Epithelial cell of esophagus (primary cell): ENCODE measurements around the gene CTPS2.
"Not testable (repeated sequence)": the region's sequence is repeated elsewhere in the genome, so short reads cannot be mapped to it uniquely, and the experiment has no call there.

Experiments
- DNase-seq: peaks from one replicate; pipeline ENCODE4 v3.0.0; 2010; ENCODE audit warnings: low read depth
- H3K4me3 ChIP-seq: 2 replicates; pipeline ENCODE4 v1.5.1; 2011; ENCODE audit warnings: mild to moderate bottlenecking, low read length, control low read depth
- TF ChIP-seq, protein P1 (sequence below): IDR thresholded peaks from 2 replicates; pipeline ENCODE4 v1.5.1; 2011; ENCODE audit warnings: low read depth, mild to moderate bottlenecking, low read length, control low read depth, inconsistent platforms; ENCODE audit not compliant: insufficient read depth; ENCODE audit errors: missing control alignments

Gene CTPS2

GRCh38 chrX:16585486-16586376 is 126.7 kb downstream of the CTPS2 start:
- TF ChIP-seq, protein P1, sequence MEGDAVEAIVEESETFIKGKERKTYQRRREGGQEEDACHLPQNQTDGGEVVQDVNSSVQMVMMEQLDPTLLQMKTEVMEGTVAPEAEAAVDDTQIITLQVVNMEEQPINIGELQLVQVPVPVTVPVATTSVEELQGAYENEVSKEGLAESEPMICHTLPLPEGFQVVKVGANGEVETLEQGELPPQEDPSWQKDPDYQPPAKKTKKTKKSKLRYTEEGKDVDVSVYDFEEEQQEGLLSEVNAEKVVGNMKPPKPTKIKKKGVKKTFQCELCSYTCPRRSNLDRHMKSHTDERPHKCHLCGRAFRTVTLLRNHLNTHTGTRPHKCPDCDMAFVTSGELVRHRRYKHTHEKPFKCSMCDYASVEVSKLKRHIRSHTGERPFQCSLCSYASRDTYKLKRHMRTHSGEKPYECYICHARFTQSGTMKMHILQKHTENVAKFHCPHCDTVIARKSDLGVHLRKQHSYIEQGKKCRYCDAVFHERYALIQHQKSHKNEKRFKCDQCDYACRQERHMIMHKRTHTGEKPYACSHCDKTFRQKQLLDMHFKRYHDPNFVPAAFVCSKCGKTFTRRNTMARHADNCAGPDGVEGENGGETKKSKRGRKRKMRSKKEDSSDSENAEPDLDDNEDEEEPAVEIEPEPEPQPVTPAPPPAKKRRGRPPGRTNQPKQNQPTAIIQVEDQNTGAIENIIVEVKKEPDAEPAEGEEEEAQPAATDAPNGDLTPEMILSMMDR = no peak

GRCh38 chrX:16580004-16580797 is 132.3 kb downstream of the CTPS2 start:
- not testable (repeated sequence) for DNase-seq, H3K4me3 ChIP-seq

More at GRCh38 chrX:16585486-16586376, 126.7 kb downstream of the CTPS2 start:
- no peak for DNase-seq
- no peak overlapping the region for H3K4me3 ChIP-seq

DNA sequence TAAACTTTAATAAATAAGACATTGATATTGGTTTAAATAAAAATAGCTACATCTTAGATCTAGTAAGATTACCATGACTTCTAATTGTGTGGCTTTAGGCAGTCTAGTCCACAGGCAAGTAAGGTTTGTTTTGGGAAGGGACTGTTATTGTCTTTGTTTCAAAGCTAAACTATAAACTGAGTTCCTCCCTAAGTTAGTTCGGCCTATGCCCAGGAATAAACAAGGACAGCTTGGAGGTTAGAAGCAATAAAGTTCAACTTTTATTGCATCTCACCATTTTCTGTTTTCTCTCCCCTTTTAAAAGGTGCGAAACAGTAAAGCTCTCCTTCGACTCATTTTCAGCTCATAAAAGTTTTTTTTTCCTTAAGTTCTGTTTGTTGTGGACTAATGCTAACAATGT is 133.0 kb downstream of the CTPS2 start:
- H3K4me3 ChIP-seq = no peak overlapping the region
- no peak for DNase-seq
- TF ChIP-seq, protein P1 = no peak

GRCh38 chrX:16578218-16578617 is 134.3 kb downstream of the CTPS2 start:
- DNase-seq = peak; percentile 33
- H3K4me3 ChIP-seq = no peak overlapping the region
- TF ChIP-seq, protein P1 = no peak

GRCh38 chrX:16577483-16578029 is 134.9 kb downstream of the CTPS2 start:
- no peak for DNase-seq
- no peak overlapping the region for H3K4me3 ChIP-seq
- TF ChIP-seq, protein P1 = no peak

- DNase-seq, H3K4me3 ChIP-seq: not testable (repeated sequence)
Measured at GRCh38 chrX:16575388-16575787, 137.1 kb downstream of the CTPS2 start.

GRCh38 chrX:16573781-16574180 is 138.7 kb downstream of the CTPS2 start:
- DNase-seq = peak; percentile 13
- TF ChIP-seq, protein P1 = no peak
- no peak overlapping the region for H3K4me3 ChIP-seq
